ENCODE measurements around the gene XYLT1.

DNA sequence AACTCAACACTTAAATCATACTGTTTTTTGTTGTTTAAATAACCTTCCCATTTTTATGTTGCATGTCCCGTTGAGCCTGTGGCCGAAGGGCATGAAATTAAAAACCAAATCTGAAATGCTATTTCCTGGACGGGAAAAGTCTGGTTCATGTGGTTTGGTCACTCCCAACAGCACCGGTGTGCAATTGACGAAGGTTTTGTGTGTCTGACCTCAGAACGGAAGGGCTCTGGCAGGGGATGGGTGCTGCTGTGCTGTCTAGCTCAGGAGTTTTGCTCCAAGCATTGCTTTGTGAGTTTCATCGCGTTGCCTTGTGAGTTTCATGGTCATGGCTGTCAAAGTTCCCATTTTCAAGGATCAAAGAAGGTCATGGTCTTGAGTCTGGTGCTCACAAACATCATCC lies 363.3 kb downstream of the XYLT1 start:
- TF ChIP-seq EZH2 (IDR thresholded peaks at IDR 0.05) (no peak), POLR2AphosphoS5 (IDR thresholded peaks at IDR 0.05; ENCODE audit: borderline replicate concordance, low read depth, low read length) (no peak), FOXP2 (optimal IDR thresholded peaks at IDR 0.05; ENCODE audit: control extremely low read depth, extremely low read length, insufficient read depth) (no peak)

Data from SK-N-MC (cell line).